ENCODE measurements around the gene OR4C45.

Gene OR4C45

DNA sequence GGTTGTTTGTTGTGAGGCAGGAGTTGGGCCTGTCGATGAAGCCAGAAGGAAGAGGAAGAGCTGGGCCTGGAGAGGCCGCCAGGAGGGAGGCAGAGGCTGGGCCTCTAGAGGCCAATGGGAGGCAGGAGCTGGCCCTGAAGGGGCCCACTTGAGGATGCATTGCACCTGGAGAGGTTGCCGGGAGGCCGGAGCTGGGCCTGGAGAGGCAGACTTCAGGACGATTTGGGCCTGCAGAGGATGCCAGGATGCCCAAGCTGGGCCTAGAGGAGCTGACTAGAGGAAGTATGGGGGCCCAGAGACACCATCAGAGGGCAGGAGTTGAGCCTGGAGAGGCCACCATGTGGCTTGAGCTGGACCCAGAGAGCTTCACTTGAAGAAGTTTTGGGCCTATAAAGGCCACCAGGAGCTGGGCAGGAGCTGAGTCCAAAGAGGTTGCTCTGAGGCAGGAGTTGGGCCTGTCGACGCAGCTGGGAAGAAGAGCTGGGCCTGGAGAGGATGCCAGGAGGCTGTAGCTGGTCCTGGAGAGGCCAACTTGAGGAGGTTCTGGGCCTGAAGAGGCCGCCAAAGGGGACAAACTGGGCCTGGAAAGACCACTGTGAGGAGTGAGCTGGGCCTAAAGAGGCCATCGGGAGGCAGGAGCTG is 39.0 kb downstream of the OR4C45 start:
- TF ChIP-seq, protein P1, sequence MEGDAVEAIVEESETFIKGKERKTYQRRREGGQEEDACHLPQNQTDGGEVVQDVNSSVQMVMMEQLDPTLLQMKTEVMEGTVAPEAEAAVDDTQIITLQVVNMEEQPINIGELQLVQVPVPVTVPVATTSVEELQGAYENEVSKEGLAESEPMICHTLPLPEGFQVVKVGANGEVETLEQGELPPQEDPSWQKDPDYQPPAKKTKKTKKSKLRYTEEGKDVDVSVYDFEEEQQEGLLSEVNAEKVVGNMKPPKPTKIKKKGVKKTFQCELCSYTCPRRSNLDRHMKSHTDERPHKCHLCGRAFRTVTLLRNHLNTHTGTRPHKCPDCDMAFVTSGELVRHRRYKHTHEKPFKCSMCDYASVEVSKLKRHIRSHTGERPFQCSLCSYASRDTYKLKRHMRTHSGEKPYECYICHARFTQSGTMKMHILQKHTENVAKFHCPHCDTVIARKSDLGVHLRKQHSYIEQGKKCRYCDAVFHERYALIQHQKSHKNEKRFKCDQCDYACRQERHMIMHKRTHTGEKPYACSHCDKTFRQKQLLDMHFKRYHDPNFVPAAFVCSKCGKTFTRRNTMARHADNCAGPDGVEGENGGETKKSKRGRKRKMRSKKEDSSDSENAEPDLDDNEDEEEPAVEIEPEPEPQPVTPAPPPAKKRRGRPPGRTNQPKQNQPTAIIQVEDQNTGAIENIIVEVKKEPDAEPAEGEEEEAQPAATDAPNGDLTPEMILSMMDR (IDR thresholded peaks at IDR 0.05; ENCODE audit: extremely low read depth, missing control alignments): no peak

DNA sequence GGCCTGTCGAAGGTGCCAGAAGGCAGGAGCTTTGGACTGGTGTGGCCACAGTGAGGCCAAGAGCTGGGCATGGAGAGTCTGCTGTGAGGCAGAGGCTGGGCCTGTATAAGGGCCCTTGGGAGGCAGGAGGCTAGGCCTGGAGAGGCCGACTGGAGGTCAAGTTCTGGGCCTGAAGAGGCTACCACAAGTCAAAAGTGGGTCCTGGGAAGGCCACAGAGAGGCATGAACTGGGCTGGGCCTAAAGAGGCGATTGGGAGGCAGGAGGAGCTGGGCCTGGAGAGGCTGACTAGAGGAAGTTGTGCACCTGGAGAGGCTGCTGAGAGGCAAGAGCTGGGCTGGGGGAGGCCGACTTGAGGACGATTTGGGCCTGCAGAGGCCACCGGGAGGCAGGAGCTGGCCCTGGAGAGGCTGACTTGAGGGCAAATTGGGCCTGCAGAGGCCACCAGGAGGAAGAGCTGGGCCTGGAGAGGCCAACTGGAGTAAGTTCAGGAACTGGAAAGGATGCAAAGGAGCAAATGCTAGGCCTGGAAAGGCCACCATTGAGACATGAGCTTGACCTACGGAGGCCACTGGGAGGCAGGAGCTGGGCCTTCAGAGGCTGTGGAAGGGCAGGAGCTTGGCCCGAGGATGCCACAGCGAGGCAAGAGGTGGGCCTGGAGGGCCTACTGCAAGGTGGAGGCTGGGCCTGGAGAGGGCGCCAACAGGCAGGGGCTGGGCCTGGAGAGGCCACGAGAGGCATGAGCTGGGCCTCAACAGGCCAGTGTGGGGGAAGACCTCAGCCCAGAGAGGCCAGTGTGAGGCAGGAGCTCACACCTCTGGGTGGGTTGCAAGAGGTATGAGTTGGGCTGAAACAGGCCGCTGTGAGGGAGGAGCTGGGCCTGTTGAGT is 39.8 kb downstream of the OR4C45 start:
- TF ChIP-seq, protein P1 (IDR thresholded peaks at IDR 0.05; ENCODE audit: extremely low read depth, missing control alignments): no peak
- DNase-seq (ENCODE audit: low spot score): no peak

More for the DNA sequence above, 39.0 kb downstream of the OR4C45 start:
- DNase-seq (ENCODE audit: low spot score): no peak

DNA sequence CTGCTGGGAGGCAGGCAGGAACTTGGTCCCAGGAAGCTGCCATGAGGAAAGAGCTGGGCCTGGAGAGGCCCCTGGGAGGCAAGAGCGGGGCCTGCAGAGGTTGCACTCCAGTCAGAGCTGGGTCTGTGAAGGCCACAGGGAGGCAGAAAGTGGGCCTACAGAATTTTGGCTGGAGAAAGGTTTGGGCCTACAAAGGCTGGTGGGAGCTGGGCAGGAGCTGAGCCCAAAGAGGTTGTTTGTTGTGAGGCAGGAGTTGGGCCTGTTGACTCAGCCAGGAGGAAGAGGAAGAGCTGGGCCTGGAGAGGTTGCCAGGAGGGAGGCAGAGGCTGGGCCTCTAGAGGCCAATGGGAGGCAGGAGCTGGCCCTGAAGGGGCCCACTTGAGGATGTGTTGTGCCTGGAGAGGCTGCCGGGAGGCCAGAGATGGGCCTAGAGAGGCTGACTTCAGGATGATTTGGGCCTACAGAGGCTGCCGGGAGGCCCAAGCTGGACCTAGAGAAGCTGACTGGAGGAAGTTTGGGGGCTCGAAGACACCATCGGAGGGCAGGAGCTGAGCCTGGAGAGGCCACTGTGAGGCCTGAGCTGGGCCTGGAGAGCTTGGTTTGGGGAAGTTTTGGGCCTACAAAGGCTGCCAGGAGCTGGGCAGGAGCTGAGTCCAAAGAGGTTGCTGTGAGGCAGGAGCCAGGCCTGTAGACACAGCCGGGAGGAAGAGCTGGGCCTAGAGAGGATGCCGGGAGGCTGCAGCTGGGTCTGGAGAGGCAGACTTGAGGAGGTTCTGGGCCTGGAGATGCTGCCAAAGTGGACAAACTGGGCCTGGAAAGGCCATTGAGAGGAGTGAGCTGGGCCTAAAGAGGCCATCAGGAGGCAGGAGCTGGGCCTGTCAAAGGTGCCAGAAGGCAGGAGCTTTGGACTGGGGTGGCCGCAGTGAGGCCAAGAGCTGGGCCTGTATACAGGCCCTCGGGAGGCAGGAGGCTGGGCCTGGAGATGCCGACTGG is 40.7 kb downstream of the OR4C45 start:
- TF ChIP-seq, protein P1 (IDR thresholded peaks at IDR 0.05; ENCODE audit: extremely low read depth, missing control alignments): no peak
- no peak for DNase-seq (ENCODE audit: low spot score)

DNA sequence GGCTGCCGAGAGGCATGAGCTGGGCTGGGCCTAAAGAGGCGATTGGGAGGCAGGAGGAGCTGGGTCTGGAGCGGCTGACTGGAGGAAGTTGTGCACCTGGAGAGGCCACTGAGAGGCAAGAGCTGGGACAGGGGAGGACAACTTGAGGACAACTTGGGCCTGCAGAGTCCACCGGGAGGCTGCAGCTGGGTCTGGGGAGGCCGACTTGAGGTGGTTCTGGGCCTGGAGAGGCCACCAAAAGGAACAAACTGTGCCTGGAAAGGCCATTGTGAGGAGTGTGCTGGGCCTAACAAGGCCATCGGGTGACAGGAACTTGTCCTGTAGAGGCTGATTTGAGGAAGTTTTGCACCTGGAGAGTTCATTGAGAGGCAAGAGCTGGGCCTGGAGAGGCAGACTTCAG is 41.5 kb downstream of the OR4C45 start:
- no peak for DNase-seq (ENCODE audit: low spot score)
- TF ChIP-seq, protein P1 (IDR thresholded peaks at IDR 0.05; ENCODE audit: extremely low read depth, missing control alignments): no peak

DNA sequence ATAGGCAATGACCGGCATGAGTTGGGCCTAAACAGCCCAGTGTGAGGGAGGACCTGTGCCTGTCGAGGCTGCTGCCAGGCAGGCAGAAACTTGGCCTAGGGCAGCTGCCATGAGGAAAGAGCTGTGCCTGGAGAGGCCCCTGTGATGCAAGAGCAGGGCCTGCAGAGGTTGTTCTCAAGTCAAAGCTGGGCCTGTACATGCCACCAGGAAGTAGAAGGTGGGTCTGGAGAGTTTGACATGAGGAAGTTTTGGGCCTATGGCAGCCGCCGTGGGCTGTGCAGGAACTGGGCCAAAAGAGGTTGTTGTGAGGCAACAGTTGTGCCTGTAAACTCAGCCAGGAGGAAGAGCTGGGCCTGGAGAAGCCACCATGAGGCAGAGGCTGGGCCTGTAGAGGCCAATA is 43.2 kb downstream of the OR4C45 start:
- no peak for DNase-seq (ENCODE audit: low spot score)
- TF ChIP-seq, protein P1 (IDR thresholded peaks at IDR 0.05; ENCODE audit: extremely low read depth, missing control alignments): no peak

DNA sequence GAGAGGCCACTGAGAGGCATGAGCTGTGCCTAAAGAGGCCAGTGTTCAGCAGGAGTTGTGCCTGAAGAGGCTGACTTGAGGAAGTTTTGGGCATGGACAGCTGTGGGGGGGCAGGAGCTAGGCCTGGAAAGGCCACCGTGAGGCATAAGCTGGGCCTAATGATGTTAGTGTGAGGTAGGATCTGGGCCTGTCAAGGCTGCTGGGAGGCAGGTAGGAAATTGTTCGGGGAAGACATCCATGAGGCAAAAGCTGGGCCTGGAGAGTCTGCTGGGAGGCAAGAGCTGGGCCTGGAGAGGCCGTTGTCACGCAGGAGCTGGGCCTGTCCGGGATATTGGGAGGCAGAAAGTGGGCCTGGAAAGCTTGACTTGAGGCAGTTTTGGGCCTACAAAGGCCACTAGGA is 44.9 kb downstream of the OR4C45 start:
- TF ChIP-seq, protein P1 (IDR thresholded peaks at IDR 0.05; ENCODE audit: extremely low read depth, missing control alignments): no peak
- no peak for DNase-seq (ENCODE audit: low spot score)

Data from GM20000 (cell line).